ENCODE results near the gene PNMA1.

PNMA1 gene

GRCh38 chr14:73732006-73732405, 17.8 kb upstream of the PNMA1 start:
- DNase-seq = no peak

DNA sequence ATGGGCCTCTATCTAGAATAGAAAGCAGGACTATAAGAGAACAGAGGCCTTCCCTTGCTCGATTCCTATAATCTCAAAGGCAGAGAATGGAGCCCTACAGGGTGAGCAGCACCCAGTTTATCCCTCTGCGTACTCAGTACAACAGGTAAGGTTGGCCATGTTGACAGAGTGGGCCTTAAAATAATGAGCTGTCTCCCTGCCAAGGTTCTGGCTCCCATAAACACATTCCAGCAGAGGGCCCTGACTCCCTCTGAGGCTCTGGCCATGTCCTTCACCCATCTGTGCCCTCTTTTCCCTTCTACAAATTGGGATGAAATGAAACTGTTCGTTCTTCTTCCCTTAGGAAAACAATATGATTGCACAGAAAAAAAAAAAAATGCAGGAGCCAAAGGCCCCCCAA, 16.9 kb upstream of the PNMA1 start:
- no peak for DNase-seq

GRCh38 chr14:73729556-73730265, 15.5 kb upstream of the PNMA1 start:
- DNase-seq = no peak

DNA sequence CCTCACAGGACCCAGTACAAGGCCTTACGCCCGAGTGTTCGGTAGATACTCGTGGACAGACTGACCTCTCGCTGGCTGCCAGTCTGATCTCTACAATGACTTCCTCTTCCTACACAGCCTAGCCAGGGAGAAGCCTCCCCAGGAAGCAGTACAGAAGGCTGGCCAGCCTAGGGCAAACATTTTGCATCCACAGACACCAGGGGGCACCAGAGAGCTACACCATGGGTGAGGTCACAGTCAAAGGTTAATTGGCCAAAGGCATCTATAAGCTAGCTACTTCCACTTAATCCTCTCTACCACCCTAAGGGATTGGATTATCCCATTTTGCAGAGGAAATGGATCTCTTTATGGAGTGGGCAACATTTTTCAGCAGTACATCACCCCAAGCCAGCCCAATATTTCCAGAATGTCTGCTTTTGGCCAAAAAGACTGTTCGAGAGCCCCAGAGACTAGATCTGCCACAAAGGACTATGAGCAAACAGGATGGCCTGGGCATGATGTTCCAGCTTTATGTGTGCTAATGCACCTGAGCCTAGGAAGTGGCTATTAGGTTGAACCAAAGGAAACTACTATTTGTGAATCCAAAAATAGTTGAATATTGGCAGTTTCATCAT, 14.6 kb upstream of the PNMA1 start:
- peak; percentile 94 for DNase-seq

DNA sequence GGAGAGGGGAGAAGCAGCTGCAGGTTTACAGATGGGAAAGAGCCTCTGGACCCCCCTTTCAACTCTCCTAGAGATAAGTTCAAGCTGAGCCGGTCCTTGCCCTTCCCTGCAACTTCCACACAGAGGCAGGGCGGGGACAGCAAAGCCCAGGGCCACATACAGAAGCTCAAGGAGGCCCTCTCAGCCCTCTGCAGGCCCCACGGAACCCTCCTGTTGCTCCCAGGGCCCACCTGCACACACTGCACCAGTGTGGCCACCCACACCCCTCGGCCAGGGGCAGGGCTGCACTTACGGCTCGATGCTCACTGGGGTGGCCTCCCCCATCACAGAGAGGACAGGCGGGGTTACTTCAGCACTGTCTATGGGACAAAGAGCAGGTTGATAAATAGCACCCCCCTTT, 13.0 kb upstream of the PNMA1 start:
- no peak for DNase-seq

GRCh38 chr14:73726025-73726961, 12.1 kb upstream of the PNMA1 start:
- DNase-seq = no peak

- peak; percentile 12 for DNase-seq
These were observed 11.2 kb upstream of the PNMA1 start for GRCh38 chr14:73725116-73726024.

DNA sequence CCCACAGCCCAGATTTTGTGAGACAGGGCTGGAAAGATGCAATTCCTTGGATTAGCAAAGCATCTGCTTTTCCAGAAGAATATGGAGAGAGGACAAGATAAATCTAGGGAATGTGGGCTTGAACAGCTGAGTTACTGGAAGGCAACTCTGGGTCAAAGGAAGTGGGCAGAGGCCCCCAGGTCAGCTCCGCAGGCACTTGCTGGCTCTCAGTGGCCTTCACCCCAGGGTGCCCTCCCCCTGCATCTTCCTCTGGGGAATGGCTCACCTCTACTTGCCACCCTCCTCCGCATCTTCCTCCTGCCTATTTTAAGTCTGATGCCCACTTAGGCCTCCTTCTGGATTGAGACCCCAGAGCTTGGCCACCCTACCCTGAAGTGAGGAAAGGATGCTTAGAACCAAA, 10.5 kb upstream of the PNMA1 start:
- no peak for DNase-seq

GRCh38 chr14:73723797-73724661, 9.8 kb upstream of the PNMA1 start:
- DNase-seq = no peak

DNA sequence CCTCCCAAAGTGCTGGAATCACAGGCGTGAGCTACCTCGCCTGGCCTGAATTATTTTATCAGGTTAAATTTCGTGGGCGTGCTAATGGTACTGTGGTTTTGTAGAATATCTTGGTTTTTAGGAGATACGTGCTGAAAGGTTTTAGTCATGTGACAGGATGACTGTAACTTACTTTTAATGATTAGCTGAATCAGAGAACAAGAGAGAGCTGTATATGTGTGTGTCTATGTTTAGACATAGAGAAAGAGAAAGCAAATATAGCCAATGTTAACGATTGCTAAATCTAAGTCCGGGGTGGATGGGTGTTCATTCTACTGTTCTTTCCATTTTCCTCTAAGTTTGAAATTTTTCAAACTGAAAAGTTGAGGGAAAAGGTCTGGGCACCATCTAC, 9.2 kb upstream of the PNMA1 start:
- DNase-seq = no peak

DNA sequence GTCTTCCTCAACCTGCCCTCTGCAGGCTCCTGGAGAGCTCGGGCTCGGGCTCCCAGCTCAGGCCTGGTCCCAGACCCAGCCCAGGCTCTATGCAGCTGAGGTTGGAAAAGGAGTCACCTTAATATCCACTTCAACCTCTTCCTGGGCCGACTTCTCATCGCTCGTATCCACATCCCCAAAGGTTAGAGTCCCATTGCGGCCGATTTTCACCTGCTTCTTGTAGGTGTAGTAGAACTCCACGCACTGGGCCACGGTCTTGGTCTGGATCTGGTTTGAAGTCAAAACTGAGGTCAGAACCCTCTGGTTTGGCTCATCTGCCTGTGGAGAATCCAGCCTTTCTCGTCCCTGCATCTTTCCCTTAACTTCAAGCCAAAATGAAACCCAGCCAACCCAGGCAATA, 8.4 kb upstream of the PNMA1 start:
- DNase-seq = no peak

- DNase-seq = no peak
These were observed 7.1 kb upstream of the PNMA1 start for GRCh38 chr14:73721101-73721821.

DNA sequence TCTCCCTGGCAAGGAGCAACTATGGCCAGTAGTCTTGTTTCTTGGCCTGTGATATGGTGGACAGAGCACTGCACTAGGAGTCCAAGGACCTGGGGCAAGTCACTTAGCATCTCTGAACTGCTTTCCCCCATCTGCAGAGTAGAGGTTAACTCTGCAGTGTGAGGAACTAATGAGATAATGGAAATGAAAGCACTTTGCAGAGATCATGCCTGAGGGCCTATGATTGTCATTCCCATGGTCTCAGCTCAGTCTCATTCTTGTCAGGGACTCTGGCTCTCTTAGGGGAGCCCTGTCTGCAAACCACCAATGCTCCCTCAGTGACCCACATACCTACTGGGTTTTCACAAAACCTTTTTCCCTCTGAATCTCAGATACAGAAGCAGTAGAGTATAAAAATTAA, 6.5 kb upstream of the PNMA1 start:
- DNase-seq = no peak

DNA sequence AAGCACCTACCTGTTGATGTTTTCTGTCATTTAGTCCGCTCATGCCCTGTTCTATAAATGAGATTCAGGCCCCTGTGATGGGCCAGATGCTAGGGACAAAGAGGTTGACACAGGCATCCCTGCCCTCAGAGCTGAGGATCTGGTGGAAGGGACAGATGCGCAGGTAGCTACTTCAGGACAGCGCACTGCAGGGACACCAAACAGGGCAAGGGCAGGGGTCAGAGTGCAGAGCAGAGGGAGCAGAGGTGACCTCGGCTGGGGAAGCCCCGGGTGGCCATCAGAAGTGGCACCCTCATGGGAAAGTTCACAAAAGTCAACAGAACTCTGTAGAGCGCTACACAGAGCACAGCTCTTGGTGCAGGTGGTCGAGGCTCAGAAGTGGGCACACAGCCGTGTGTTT, 5.6 kb upstream of the PNMA1 start:
- no peak for DNase-seq

- no peak for DNase-seq
These were observed 5.2 kb upstream of the PNMA1 start for GRCh38 chr14:73719361-73719760.

GRCh38 chr14:73718418-73719251, 4.5 kb upstream of the PNMA1 start:
- no peak for DNase-seq

DNA sequence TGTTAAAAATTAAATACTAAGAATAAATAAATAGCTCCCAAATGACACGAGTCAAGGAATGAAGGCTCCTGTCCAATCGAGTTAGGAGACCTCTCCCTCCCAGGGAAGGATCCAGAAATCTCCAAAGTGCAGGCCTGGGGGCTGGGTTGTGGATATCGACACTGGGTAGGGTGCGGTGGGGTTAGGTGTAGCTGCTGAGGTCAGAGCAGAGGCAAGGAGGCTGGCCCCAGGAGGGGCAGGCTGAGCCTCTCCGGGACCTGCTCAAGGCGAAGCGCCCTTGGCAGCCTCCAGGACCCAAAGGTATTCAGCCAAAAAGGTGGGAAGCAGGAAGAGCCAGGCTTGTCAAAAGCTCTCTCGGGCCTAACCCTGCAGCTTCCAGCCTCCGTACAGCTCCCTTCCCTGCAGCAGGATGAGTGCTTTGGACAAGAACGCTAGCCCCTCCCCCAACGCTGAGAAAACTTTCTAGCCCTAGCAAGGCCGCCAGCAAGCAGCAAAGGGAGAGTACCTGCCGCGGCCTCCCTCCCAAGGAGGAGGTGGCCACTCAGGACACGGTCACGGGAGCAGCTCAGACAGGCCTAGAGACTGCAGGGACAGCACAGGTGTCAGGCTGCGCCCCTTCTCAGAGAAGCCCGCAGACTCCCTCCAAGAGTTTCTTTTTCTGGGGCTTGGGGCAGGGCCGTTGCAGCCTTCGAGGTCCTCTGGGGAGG, 3.7 kb upstream of the PNMA1 start:
- DNase-seq = no peak

- peak; percentile 54 for DNase-seq
These were observed 3.1 kb upstream of the PNMA1 start for GRCh38 chr14:73717266-73717665.

GRCh38 chr14:73715707-73716106, 1.5 kb upstream of the PNMA1 start:
- no peak for DNase-seq

All from NCI-H82 (cell line).